OCI-LY3 (cell line): ENCODE data around the gene DDX41.

Experiments
- CTCF ChIP-seq: fragments of 200-600, 300-600 bp; sonication (generic); IDR thresholded peaks from 2 replicates; pipeline ENCODE4 v1.5.1; 2014; ENCODE audit warnings: antibody characterized with exemption, low read length, low read depth
- EZH2phosphoT487 ChIP-seq: fragments of 200-600 bp; shearing (Covaris generic); IDR thresholded peaks from 2 replicates; pipeline ENCODE4 v1.6.1; 2018; ENCODE audit warnings: antibody characterized with exemption, mixed run types, low read depth

- TF ChIP-seq CTCF (no peak), EZH2phosphoT487 (no peak)
Measured at GRCh38 chr5:177476531-177477233, 40.1 kb downstream of the DDX41 start.
